OCI-LY7 (cell line): ENCODE results near the gene TST.

Source experiments
- EZH2phosphoT487 ChIP-seq: fragments of 200-600 bp; sonication (generic); IDR thresholded peaks from 2 replicates; pipeline ENCODE4 v1.6.1; 2018; ENCODE audit warnings: low read depth, borderline replicate concordance, mild to moderate bottlenecking, mixed run types, antibody characterized with exemption, low read length, moderate library complexity, mixed read lengths
- TF ChIP-seq, protein P1 (sequence below): fragments of 200-600 bp; sonication (generic); conservative IDR thresholded peaks from 2 replicates; pipeline ENCODE4 v1.5.1; 2014; ENCODE audit warnings: mild to moderate bottlenecking, antibody characterized with exemption, low read length, moderate library complexity, mixed read lengths

- TF ChIP-seq, protein P1, sequence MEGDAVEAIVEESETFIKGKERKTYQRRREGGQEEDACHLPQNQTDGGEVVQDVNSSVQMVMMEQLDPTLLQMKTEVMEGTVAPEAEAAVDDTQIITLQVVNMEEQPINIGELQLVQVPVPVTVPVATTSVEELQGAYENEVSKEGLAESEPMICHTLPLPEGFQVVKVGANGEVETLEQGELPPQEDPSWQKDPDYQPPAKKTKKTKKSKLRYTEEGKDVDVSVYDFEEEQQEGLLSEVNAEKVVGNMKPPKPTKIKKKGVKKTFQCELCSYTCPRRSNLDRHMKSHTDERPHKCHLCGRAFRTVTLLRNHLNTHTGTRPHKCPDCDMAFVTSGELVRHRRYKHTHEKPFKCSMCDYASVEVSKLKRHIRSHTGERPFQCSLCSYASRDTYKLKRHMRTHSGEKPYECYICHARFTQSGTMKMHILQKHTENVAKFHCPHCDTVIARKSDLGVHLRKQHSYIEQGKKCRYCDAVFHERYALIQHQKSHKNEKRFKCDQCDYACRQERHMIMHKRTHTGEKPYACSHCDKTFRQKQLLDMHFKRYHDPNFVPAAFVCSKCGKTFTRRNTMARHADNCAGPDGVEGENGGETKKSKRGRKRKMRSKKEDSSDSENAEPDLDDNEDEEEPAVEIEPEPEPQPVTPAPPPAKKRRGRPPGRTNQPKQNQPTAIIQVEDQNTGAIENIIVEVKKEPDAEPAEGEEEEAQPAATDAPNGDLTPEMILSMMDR: peak; percentile 92
- TF ChIP-seq EZH2phosphoT487: no peak
These were observed 41.1 kb downstream of the TST start for GRCh38 chr22:36977947-36978660.
